Body of pancreas (tissue), 4 donors: ENCODE results near the gene ANO4.

Source experiments
- POLR2A ChIP-seq, 3 donors: fragments of 450-650 bp; IDR thresholded peaks; one replicate each; pipeline ENCODE4 v1.6.1; 2016; ENCODE audit warnings: antibody characterized with exemption in 3 of 3, mild to moderate bottlenecking in 2 of 3
- TF ChIP-seq, protein P1 (sequence below), 7 experiments: fragments of 450-650 bp in 4 of 7; fragments of 200-600 bp in 3 of 7; sonication (generic) in 3 of 7; IDR thresholded peaks; one replicate each; pipeline ENCODE4 v1.5.1; 2016 to 2019; ENCODE audit warnings: antibody characterized with exemption in 7 of 7

- TF ChIP-seq, protein P1, sequence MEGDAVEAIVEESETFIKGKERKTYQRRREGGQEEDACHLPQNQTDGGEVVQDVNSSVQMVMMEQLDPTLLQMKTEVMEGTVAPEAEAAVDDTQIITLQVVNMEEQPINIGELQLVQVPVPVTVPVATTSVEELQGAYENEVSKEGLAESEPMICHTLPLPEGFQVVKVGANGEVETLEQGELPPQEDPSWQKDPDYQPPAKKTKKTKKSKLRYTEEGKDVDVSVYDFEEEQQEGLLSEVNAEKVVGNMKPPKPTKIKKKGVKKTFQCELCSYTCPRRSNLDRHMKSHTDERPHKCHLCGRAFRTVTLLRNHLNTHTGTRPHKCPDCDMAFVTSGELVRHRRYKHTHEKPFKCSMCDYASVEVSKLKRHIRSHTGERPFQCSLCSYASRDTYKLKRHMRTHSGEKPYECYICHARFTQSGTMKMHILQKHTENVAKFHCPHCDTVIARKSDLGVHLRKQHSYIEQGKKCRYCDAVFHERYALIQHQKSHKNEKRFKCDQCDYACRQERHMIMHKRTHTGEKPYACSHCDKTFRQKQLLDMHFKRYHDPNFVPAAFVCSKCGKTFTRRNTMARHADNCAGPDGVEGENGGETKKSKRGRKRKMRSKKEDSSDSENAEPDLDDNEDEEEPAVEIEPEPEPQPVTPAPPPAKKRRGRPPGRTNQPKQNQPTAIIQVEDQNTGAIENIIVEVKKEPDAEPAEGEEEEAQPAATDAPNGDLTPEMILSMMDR (IDR thresholded peaks at IDR 0.05), result no peak
- no peak for TF ChIP-seq POLR2A (IDR thresholded peaks at IDR 0.05)
These were observed 80.6 kb downstream of the ANO4 start for GRCh38 chr12:100875156-100875555.
